Forelimb muscle (tissue), 1 donor: ENCODE measurements around the gene PIP5K1A. TPM values are rescaled to one million over a fixed set of nuclear protein-coding genes. Genes with fewer than 3 reads are reported as not detected.

Experiments
- DNase-seq: peaks from one replicate; pipeline ENCODE4 v3.0.0-alpha.2; 2013; ENCODE audit warnings: low read depth
- polyA plus RNA-seq: library from polyadenylated mRNA; unstranded; fragments of 120-200 nt; gene quantifications from one replicate; pipeline ENCODE4 v1.2.1, GENCODE V29; 2013; ENCODE audit not compliant: insufficient read length

The PIP5K1A gene
- polyA plus RNA-seq, 1 donor: 36.6 TPM

GRCh38 chr1:151289080-151289935 is 91.0 kb downstream of the PIP5K1A start:
- DNase-seq: no peak

GRCh38 chr1:151289991-151290708 is 91.8 kb downstream of the PIP5K1A start:
- no peak for DNase-seq

DNA sequence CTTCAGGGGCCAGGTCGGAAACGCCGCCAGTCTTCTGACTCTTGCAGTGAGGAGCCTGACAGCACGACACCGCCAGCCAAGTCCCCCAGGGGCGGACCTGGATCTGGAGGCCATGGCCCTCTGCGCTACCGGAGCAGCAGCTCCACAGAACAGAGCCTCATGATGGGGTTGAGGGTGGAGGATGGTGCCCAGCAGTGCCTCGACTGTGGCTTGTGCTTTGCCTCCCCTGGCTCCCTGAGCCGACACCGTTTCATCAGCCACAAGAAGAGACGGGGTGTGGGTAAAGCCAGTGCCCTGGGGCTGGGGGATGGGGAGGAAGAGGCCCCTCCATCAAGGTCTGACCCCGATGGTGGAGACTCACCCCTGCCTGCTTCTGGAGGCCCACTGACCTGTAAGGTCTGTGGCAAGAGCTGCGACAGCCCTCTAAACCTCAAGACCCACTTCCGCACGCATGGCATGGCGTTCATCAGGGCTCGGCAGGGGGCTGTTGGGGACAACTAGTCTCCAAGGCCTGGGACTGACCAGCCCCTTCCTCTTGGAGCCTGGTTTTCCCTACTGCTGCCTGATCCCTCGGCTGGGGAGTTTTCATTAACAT is 92.5 kb downstream of the PIP5K1A start:
- DNase-seq: no peak

GRCh38 chr1:151292207-151293030 is 94.1 kb downstream of the PIP5K1A start:
- DNase-seq: no peak

DNA sequence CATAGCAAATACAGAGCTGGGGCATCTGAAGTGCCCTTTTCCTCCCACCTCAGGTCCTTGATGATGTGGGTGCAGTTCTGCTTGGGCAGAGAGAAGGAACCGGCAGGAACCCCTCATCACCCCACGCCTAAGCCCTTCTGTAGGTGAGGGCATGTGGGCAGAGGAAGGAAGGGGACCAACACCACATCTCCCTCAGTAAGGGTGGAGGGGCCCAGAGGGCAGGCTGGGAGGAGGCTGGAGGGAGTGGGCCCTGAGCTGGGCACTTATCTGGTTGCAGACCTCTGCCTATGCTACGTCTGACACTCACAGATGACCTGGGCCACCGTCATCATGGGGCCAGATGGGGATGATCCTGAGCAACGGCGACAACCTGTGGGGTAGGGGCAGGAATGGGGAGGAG is 94.7 kb downstream of the PIP5K1A start:
- DNase-seq: no peak

DNA sequence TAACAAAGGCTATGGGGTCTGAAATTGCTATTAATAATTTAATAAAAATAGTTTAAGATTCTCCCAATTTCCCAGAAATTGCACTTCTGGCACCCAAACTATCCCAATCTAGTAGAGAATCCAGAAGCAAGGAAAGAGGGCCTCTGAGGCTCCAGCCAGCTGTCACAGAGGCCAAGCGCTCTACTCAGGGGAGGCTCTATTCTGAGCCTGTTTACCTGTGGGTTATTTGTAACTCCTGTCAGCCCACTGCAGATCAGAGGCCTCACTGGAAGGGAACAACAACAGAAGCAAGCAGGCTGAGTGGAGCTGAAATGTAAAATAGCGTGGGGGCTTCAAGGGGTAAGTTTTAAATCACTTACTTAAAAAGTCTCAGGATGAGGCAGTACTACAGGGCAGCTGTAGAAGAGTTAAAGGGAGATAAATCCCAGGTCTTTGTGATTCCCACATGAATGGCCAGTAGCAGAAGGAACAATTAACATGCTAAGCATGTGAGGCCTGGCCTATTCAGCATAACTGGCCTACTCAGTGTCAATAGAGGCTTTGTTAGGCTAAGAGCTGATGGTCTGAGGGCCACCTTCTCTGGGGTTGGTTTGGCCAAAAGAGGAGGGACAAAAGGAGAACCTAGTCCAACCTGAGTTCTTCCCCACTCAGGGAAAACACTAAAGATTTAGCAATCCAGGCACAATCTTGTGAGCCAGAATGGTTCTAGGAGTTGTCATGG is 96.5 kb downstream of the PIP5K1A start:
- DNase-seq: no peak

Other genes starting within 250 kb of the PIP5K1A start
- gene CERS2, start 223.7 kb upstream of the PIP5K1A start, polyA plus RNA-seq: 65.9 TPM
- 2.5 TPM for gene ANXA9, start 216.3 kb upstream of the PIP5K1A start, polyA plus RNA-seq
- 17.7 TPM for gene MINDY1, start 191.7 kb upstream of the PIP5K1A start, polyA plus RNA-seq
- gene PRUNE1, start 190.1 kb upstream of the PIP5K1A start, polyA plus RNA-seq: 25.1 TPM
- 0.70 TPM for gene BNIPL, start 162.0 kb upstream of the PIP5K1A start, polyA plus RNA-seq
- gene C1orf56, start 150.8 kb upstream of the PIP5K1A start, polyA plus RNA-seq: 6.5 TPM
- 53.3 TPM for gene CDC42SE1, start 138.9 kb upstream of the PIP5K1A start, polyA plus RNA-seq
- 10.4 TPM for gene MLLT11, start 138.2 kb upstream of the PIP5K1A start, polyA plus RNA-seq
- gene GABPB2, start 127.8 kb upstream of the PIP5K1A start, polyA plus RNA-seq: 5.2 TPM
- 97.0 TPM for gene SEMA6C, start 51.9 kb upstream of the PIP5K1A start, polyA plus RNA-seq
- gene TNFAIP8L2, start 41.9 kb upstream of the PIP5K1A start, polyA plus RNA-seq: 1.7 TPM
- 12.2 TPM for gene LYSMD1, start 32.6 kb upstream of the PIP5K1A start, polyA plus RNA-seq
- 40.0 TPM for gene SCNM1, start 32.4 kb upstream of the PIP5K1A start, polyA plus RNA-seq
- 43.2 TPM for gene TMOD4, start 22.6 kb upstream of the PIP5K1A start, polyA plus RNA-seq
- gene VPS72, start 8.4 kb upstream of the PIP5K1A start, polyA plus RNA-seq: 46.7 TPM
- gene PSMD4, start 56.2 kb downstream of the PIP5K1A start, polyA plus RNA-seq: 116 TPM
- gene ZNF687, start 83.7 kb downstream of the PIP5K1A start, polyA plus RNA-seq: 11.9 TPM
- gene PI4KB, start 128.9 kb downstream of the PIP5K1A start, polyA plus RNA-seq: 54.9 TPM
- 23.0 TPM for gene RFX5, start 148.7 kb downstream of the PIP5K1A start, polyA plus RNA-seq
- 30.4 TPM for gene SELENBP1, start 174.2 kb downstream of the PIP5K1A start, polyA plus RNA-seq
- 156 TPM for gene PSMB4, start 201.0 kb downstream of the PIP5K1A start, polyA plus RNA-seq